ENCODE measurements around the gene TMEM30B. TPM values are rescaled to one million over a fixed set of nuclear protein-coding genes. Genes with fewer than 3 reads are reported as not detected.

The TMEM30B gene
- total RNA-seq: 0.33 and 0.43 TPM in 2 replicates

DNA sequence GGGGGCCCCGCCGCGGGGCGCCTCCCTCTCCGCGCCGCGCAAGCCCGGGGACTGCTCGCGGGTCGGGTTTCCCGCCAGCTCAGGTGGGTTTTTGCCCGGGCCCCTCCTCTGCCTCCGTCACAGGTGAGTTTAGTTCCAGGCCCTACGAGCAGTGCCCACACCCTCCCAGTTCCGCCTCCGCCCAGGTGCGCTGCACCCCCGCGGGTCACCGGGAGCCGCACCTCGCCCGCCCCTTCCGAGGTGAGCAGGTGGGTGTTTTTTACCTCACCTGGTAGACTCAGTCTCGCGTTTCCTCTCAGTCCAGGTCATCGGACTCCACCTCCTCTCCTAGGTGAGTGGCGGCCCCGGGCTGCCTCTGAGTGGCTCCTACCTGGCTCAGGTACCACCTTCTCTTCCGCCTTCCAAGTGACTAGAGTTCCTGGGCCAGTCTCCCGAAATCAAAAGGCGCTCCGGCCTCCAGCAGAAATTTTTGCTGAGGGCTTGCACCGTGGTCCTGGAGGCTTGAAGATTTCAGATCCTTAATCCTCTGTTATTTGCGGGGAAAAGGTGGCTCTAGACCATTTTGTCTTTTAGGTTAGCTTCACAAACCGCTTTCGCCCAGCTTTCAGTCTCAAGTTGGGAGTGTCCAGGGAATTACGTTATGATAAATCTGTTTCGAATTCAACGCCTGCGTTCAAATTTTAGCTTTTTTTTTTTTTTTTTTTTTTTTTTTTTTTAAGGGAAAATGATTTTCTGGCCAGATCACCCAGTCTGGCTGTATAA lies at the start of gene TMEM30B:
TMEM30B (minus strand) TSS at position 153 of the 762 bp plus-strand sequence. CDS start 191 bp downstream, outside the sequence.

DNA sequence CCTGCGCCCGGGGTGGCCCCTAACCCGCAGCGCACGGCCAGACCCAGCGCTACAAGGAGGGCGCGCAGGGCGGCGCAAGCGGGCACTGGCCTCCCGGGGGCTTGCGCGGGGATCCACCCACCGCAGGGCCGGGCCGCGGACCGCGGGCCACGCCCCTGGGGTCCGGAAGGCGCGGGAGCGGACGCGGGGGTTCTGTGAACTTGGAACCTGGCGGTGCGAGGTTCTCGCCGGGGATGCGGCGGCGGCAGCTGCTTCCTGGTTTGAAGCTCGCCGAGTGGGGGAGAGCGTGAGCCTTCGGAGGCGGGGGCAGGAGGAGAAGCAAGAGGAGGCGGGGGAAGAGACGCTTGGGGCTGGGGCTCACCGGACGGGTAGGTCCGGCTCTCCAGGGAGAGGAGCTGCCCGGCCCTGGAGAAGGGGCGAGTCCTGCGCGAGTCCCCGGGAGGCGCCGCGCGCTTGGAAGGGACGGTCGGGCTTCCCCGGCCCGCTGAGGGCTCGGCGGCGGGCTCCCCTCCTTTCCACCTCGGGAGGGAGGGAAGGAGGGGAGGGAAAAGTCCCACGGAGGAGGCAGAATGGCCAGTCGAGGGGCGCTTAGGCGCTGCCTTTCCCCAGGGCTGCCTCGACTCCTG lies 40.4 kb upstream of the TMEM30B start, which contains the start of gene PRKCH:
PRKCH (plus strand) TSS at position 195 of the 626 bp plus-strand sequence. CDS start 523 bp downstream, outside the sequence.

Other genes starting within 250 kb of the TMEM30B start
- 229 and 292 TPM in 2 replicates for gene PRKCH, start 40.2 kb upstream of the TMEM30B start, total RNA-seq